Activated T-helper 17 cell treated with anti-CD3 and anti-CD28 coated beads, Interleukin-2, amount 50 U/mL, for 72 hours (primary cell): ENCODE measurements around the gene ZNF146. TPM values are rescaled to one million over a fixed set of nuclear protein-coding genes. Genes with fewer than 3 reads are reported as not detected.
"Not testable (repeated sequence)": the region's sequence is repeated elsewhere in the genome, so short reads cannot be mapped to it uniquely, and the experiment has no call there.

Experiments used
- ATAC-seq: fragments of 150-1000 bp; cut with Tn5 transposase; replicated peaks from 2 replicates; pipeline ENCODE4 v1.10.0; 2021; ENCODE audit warnings: mild to moderate bottlenecking, moderate library complexity
- H3K27ac Mint-ChIP-seq: one replicate; pipeline ENCODE4 v1.8.0; 2022; ENCODE audit warnings: mixed read lengths
- H3K27me3 Mint-ChIP-seq: one replicate; pipeline ENCODE4 v1.8.0; 2022; ENCODE audit warnings: mixed read lengths
- H3K36me3 Mint-ChIP-seq: one replicate; pipeline ENCODE4 v1.8.0; 2022; ENCODE audit warnings: low read depth, mild to moderate bottlenecking, mixed read lengths
- H3K4me1 Mint-ChIP-seq: one replicate; pipeline ENCODE4 v1.8.0; 2022; ENCODE audit warnings: mixed read lengths
- H3K4me3 Mint-ChIP-seq: one replicate; pipeline ENCODE4 v1.8.0; 2022; ENCODE audit warnings: mild to moderate bottlenecking, mixed read lengths
- H3K9me3 Mint-ChIP-seq: one replicate; pipeline ENCODE4 v1.8.0; 2022; ENCODE audit warnings: mixed read lengths
- total RNA-seq, 2 donors: library from RNA; stranded (reverse); gene quantifications; one replicate each; pipeline ENCODE4 v1.2.3, GENCODE V29; 2022

The ZNF146 gene
- total RNA-seq: 10 to 100 TPM; 72.8 to 83.8 TPM

DNA sequence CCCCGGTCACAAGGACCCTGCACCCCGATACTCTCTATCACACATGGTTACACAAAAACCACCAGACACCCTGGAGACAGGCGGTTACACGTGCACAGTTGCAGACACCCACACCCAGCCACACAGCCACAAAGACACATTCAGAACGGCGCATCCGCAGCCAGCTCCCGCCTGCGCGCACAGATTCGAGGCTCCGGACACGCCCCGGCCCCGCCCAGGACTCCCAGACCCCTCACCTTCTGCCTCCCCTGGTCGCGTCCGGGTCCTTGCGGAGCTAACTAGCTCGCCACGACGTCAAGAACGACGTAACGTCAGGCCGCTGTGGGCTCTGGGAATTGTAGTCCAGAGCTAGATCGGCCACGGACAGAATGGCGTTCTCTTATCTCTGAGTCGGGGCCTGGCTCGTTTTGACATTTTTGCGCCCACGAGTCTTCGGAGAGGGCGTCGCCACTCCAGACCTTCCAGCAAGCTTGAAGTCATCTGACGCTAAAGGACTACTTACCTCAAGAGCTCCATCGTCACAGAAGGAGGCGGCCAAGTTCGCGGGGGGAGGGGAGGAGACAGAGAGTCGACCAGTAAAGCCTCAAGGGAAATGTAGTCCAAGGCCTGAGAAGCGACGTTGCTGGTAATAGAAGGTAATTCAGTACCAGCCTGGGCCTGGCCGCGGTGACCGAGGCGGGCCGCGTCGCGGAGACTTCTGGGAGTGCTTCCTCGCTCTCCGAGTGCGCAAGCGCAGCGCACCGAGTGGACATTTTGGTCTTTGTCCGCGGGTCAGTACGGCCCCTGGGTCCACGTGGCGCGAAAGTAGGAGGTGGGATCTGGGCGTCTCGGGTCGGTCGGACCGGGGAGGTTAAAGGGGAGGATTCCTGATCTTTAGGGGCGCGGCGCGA, at the start of gene ZNF146, which contains the start of gene ZNF565:
Gene ZNF146 (plus strand): TSS at position 721 of the 890 bp plus-strand sequence. CDS start 21,335 bp downstream, outside the sequence.
Gene ZNF565 (minus strand): TSS at position 280 of the 890 bp plus-strand sequence. CDS start 12,680 bp downstream, outside the sequence.
- Mint-ChIP-seq H3K36me3 (peaks cover 25% of the 10 kb centered on the region), H3K27ac (no peak within 1 kb of the TSS), H3K4me1 (peaks cover 5% of the 10 kb centered on the region)

DNA sequence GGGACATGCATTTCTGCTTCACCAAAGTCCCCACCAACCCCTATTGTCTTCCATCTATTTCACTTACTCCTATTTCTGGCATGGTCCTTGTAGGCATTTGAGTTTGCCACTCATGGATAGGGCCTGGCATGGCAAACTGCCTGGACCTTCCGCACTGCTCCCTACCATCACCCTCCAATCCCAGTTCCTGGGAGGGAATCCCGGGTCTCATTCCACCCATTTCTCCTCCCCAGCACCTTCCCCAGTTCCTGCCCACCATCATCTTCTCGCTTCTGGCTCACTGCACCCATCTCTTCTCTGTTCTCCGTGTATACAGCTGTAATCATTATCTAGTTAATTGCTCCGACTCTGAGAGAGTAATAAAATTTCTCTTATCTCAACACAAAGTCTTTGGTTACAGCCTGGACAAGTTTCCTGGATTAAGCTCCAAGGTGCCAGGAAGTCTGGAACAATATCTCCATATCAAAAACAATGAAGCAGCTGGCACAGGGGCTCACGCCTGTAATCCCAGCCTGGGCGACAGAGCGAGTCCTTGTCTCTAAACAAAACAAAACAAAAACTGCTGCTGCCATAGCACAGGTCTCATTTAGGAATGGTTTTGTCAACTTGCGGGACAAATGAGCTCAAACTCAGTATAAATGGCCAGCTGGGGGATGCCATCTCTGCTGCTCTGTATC, 45.7 kb upstream of the ZNF146 start:
- no peak for ATAC-seq
- no peaks in the 10 kb centered on the region for H3K36me3 Mint-ChIP-seq
- no peaks in the 10 kb centered on the region for H3K9me3 Mint-ChIP-seq
- H3K4me3 Mint-ChIP-seq: no peak overlapping the region
- H3K27me3 Mint-ChIP-seq: no peaks in the 10 kb centered on the region
- no peaks in the 10 kb centered on the region for H3K4me1 Mint-ChIP-seq
- H3K27ac Mint-ChIP-seq: no peak overlapping the region

More for the DNA sequence above, at the start of gene ZNF146, which contains the start of gene ZNF565:
- H3K9me3 Mint-ChIP-seq: no peaks in the 10 kb centered on the region
- no peaks in the 10 kb centered on the region for H3K27me3 Mint-ChIP-seq
- peak; percentile 86 for ATAC-seq
- no peak within 1 kb of the TSS for H3K4me3 Mint-ChIP-seq

DNA sequence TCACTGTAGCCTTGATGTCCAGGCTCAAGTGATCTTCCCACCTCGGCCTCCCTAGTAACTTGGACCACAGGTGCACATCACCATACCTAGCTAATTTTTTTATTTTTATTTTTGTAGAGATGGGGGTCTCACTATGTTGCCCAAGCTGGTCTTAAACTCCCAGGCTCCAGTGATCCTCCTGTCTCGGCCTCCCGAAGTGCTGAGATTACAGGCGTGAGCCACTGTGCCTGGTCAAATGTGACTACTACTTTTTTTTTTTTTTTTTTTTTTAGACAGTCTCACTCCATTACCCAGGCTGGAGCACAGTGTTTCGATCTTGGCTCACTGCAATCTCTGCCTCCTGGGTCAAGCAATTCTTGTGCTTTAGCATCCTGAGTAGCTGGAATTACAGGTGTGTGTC, 42.1 kb upstream of the ZNF146 start:
- no peaks in the 10 kb centered on the region for H3K36me3 Mint-ChIP-seq
- no peak for ATAC-seq
- H3K9me3 Mint-ChIP-seq: no peaks in the 10 kb centered on the region
- H3K27ac Mint-ChIP-seq: no peak overlapping the region
- H3K27me3 Mint-ChIP-seq: no peaks in the 10 kb centered on the region
- no peak overlapping the region for H3K4me3 Mint-ChIP-seq
- H3K4me1 Mint-ChIP-seq: no peaks in the 10 kb centered on the region

DNA sequence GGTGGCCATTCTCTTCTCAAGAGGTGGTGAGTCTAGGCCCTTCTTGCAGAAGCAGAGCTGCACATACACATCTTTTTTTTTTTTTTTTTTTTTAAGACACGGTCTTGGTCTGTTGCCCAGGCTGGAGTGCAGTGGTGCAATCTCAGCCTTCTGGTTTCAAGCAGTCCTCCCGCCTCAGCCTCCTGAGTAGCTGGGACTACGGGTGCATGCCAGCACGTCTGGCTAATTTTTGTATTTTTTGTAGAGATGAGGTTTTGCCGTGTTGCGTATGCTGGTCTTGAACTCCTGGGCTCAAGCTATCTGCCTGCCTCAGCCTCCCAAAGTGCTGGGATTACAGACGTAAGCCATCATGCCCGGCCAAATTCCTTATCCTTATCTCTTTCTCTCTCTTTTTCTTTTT, 41.1 kb upstream of the ZNF146 start:
- not testable (repeated sequence) for H3K27ac Mint-ChIP-seq, H3K4me1 Mint-ChIP-seq, ATAC-seq, H3K4me3 Mint-ChIP-seq, H3K9me3 Mint-ChIP-seq, H3K36me3 Mint-ChIP-seq, H3K27me3 Mint-ChIP-seq

DNA sequence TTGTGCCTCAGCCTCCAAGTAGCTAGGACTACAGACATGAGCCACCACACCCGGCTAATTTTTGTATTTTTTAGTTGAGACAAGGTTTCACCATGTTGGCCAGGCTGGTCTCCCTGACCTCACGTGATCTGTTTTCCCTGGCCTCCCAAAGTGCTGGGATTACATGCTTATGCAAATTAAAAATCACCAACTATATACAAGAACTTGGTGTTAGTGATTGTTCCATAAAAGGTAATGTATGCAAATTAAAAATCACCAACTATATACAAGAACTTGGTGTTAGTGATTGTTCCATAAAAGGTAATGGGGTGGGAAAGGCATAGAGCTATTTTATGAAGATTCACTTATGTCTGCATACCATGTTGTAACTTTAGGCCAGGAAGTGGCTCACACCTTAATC, 35.8 kb upstream of the ZNF146 start:
- H3K4me1 Mint-ChIP-seq, ATAC-seq, H3K4me3 Mint-ChIP-seq, H3K27me3 Mint-ChIP-seq, H3K9me3 Mint-ChIP-seq, H3K27ac Mint-ChIP-seq: not testable (repeated sequence)
- peaks cover 13% of the 10 kb centered on the region for H3K36me3 Mint-ChIP-seq

DNA sequence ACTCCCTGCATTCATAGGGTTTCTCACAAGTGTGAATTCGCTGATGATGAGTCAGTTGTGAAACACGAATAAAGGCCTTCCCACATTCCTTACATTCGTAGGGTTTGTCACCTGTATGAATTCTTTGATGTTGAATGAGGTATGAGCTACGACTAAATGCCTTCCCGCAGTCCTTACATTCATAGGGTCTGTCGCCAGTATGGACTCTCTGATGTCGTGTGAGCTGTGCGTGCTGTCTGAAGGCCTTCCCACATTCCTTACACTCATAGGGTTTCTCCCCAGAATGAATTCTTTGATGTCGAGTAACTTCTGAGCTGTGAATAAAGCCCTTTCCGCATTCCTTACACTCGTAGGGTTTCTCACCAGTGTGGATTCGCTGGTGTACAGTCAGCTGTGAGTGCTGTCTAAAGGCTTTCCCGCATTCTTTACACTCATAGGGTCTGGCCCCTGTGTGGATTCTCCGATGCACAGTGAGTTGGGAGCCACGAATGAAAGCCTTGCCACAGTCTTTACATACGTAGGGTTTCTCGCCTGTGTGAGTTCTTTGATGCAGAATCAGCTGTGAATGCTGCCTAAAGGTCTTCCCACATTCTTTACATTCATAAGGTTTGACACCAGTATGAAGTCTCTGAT, 32.2 kb upstream of the ZNF146 start:
- Mint-ChIP-seq H3K4me1 (no peaks in the 10 kb centered on the region), H3K27me3 (no peaks in the 10 kb centered on the region), H3K4me3 (no peak overlapping the region), H3K27ac (no peak overlapping the region), H3K9me3 (no peaks in the 10 kb centered on the region), H3K36me3 (peaks cover 13% of the 10 kb centered on the region)
- ATAC-seq: no peak

DNA sequence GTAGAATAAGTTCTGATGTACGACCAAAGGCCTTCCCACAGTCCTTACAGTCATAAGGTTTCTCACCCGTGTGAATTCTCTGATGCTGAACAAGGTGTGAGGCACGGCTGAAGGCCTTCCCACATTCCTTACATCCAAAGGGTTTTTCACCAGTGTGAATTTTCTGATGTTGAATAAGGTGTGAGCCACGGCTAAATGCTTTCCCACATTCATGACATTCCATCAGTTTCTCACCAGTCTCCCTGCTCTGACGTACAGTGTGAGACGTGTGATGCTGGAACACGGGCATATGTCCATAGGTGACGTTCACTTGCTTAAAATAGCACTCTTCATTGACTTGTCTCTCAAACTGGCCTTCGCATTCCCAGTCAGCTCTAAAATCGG, 31.7 kb upstream of the ZNF146 start:
- no peaks in the 10 kb centered on the region for H3K27me3 Mint-ChIP-seq
- H3K9me3 Mint-ChIP-seq: no peaks in the 10 kb centered on the region
- H3K27ac Mint-ChIP-seq: no peak overlapping the region
- peaks cover 13% of the 10 kb centered on the region for H3K36me3 Mint-ChIP-seq
- no peaks in the 10 kb centered on the region for H3K4me1 Mint-ChIP-seq
- ATAC-seq: no peak
- no peak overlapping the region for H3K4me3 Mint-ChIP-seq

DNA sequence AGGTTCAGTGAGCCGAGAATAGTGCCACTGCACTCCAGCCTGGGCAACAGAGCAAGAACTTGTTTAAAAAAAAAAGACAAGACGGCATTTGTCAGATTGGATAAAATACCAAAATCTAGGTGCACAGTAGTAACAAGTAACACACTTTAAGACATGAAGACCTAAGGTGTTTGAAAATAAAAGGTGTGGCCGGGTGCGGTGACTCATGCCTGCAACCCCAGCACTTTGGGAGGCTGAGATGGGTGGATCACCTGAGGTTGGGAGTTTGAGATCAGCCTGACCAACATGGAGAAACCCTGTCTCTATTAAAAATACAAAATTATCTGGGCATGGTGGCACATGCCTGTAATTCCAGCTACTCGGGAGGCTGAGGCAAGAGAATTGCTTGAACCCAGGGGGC, 28.2 kb upstream of the ZNF146 start:
- H3K36me3 Mint-ChIP-seq: peaks cover 13% of the 10 kb centered on the region

DNA sequence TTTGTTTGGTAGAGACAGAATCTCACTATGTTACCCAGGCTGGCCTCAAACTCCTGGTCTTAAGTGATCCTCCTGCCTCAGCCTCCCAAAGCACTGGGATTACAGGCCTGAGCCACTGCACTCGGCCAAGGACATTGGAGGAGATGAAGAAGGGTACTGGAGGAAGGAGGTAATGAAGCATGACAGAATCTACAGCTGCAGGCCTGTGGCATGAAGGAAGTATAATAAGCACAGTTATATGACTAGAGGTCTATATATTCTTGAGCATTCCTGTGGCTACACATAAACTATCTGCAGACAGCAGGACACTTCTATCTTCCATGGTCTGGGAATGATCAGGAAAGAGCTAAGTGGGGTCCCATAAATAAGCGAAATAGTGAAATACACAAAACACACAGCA, 18.7 kb upstream of the ZNF146 start:
- Mint-ChIP-seq H3K36me3 (peaks cover 38% of the 10 kb centered on the region), H3K4me1 (peaks cover 4% of the 10 kb centered on the region), H3K4me3 (no peak overlapping the region), H3K9me3 (no peaks in the 10 kb centered on the region), H3K27ac (no peak overlapping the region), H3K27me3 (no peaks in the 10 kb centered on the region)
- no peak for ATAC-seq

More for the DNA sequence above, 28.2 kb upstream of the ZNF146 start:
- not testable (repeated sequence) for H3K4me3 Mint-ChIP-seq, H3K9me3 Mint-ChIP-seq, H3K27me3 Mint-ChIP-seq, H3K4me1 Mint-ChIP-seq, ATAC-seq, H3K27ac Mint-ChIP-seq

DNA sequence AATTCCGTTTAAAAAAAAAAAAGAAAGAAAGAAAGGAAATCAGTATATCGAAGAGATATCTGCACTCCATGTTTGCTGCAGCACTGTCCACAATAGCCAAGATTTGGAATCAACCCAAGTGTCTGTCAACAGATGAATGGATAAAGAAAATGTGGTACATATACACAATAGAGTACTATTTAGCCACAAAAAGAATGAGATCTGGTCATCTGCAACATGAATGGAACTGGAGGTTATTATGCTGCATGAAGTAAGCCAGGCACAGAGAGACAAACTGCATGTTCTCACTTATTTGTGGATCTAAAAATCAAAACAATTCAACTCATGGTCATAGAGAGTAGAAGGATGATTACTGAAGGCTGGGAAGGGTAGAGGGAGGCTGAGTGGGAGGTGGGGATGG, 16.8 kb upstream of the ZNF146 start:
- H3K27ac Mint-ChIP-seq: no peak overlapping the region
- no peaks in the 10 kb centered on the region for H3K27me3 Mint-ChIP-seq
- H3K9me3 Mint-ChIP-seq: no peaks in the 10 kb centered on the region
- ATAC-seq: no peak
- H3K36me3 Mint-ChIP-seq: peaks cover 31% of the 10 kb centered on the region
- no peak overlapping the region for H3K4me3 Mint-ChIP-seq
- peaks cover 4% of the 10 kb centered on the region for H3K4me1 Mint-ChIP-seq

DNA sequence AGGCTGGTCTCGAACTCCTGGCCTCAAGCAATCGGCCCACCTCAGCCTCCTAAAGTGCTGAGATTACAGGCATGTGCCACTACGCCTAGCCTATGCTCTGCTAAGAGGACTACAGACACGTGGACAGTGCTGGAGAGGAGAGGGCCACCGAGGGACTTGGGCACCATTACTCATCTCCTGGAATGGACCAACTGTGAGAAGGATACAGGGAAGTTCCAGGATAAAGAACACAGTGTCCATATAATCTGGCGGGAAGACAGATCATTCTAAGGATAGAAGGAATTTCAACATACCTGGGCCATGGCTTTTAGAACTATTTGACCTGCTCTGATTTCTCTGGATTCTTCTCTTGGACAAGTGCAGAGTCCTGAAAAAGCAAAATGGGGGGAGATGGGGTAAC, 13.2 kb upstream of the ZNF146 start:
- Mint-ChIP-seq H3K4me1 (peaks cover 6% of the 10 kb centered on the region), H3K9me3 (no peaks in the 10 kb centered on the region), H3K4me3 (no peak overlapping the region), H3K27me3 (no peaks in the 10 kb centered on the region), H3K36me3 (peaks cover 20% of the 10 kb centered on the region), H3K27ac (no peak overlapping the region)
- no peak for ATAC-seq

DNA sequence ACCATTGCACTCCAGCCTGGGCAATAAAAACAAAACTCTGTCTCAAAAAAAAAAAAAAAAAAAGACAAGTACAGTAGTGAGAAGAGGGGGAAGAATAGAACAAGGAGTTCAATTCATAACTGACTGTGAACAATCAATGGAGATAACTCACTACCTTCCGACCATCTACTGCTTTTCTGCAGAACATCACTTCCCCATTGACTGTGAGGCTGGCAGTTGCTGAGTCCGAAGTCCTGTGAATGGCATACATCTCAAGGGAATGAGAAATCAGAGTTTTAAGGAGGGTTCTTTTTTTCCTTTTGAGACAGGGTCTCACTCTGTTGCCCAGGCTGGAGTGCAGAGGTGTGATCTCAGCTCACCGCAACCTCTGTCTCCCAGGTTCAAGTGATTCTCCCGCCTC, 11.6 kb upstream of the ZNF146 start:
- Mint-ChIP-seq H3K27ac (no peak overlapping the region), H3K27me3 (no peaks in the 10 kb centered on the region), H3K36me3 (peaks cover 14% of the 10 kb centered on the region), H3K9me3 (no peaks in the 10 kb centered on the region), H3K4me1 (peaks cover 6% of the 10 kb centered on the region), H3K4me3 (no peak overlapping the region)
- no peak for ATAC-seq

DNA sequence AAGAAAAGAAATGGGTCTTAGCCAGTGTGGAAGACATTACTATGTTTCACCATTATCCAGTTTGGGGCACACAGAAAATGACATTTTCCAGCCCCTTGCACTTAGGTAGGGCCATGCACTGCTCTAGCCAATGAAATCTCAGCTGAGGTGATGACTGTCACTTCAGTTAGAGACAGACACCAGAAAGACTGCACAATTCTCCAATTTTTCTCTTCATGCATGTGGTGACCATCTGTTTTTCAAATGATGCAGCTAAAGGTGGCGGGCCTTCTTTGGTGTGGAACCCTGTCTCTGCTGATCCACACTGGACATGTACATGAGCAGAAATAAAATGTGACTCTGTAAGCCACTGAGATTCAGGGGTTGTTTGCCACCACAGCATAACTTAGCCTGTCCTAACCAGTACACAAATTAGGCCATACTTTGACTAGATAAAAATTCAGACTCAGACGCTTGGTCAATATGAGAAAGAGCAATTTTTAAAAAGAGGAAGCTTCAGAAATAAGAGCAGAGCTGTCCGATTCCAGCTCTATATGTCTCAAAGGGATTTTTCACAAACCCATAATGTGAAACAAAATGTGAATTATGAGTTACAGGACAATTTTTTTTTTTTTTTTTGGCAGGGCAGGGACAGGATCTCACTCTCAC, 7.2 kb upstream of the ZNF146 start:
- no peak for ATAC-seq
- no peak overlapping the region for H3K4me3 Mint-ChIP-seq
- no peaks in the 10 kb centered on the region for H3K27me3 Mint-ChIP-seq
- no peaks in the 10 kb centered on the region for H3K9me3 Mint-ChIP-seq
- H3K36me3 Mint-ChIP-seq: peaks cover 14% of the 10 kb centered on the region
- no peak overlapping the region for H3K27ac Mint-ChIP-seq
- H3K4me1 Mint-ChIP-seq: peaks cover 5% of the 10 kb centered on the region

DNA sequence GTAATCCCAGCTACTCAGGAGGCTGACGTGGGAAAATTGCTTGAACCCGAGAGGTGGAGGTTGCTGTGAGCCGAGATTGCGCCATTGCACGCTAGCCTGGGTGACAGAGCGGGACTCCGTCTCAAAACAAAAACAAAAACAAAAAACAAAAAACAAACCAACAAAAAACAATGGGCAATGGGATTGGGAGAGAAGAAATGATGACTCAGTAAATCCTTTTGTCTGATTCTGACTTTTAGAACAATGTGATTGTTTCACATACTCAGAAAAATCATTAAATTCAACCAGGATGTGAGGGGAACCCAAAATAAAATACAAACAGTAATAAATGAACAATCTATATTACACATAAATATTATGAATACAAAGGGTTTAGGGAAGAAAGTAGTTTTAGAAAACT, 5.5 kb upstream of the ZNF146 start:
- Mint-ChIP-seq H3K4me3 (no peak overlapping the region), H3K27ac (no peak overlapping the region)
- ATAC-seq: no peak

More for the DNA sequence above, 5.5 kb upstream of the ZNF146 start:
- Mint-ChIP-seq H3K9me3 (no peaks in the 10 kb centered on the region), H3K4me1 (peaks cover 5% of the 10 kb centered on the region), H3K36me3 (peaks cover 14% of the 10 kb centered on the region), H3K27me3 (no peaks in the 10 kb centered on the region)
